ENCODE results near the gene GAPT.

DNA sequence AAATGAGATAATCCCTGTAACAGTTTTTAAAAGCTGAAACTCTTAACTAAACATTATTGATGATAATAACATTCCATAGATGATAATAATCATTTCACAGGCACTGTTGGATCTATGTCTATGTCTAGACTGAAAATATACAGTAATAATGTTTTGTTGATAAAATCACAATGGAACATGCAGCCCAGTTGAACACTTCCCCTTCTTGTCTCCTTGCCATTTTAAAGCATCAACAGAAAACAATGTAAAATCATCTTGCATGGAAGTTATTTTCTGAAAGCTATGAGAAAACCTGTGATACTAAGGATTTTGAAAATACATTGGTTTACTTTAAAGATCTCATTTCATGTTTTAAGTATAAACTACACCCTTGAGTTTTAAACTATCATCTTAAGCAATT is 1.9 kb downstream of the GAPT start:
- TF ChIP-seq EZH2 (IDR thresholded peaks at IDR 0.05; ENCODE audit: borderline replicate concordance, low read length) = no peak
- TF ChIP-seq, protein P1, sequence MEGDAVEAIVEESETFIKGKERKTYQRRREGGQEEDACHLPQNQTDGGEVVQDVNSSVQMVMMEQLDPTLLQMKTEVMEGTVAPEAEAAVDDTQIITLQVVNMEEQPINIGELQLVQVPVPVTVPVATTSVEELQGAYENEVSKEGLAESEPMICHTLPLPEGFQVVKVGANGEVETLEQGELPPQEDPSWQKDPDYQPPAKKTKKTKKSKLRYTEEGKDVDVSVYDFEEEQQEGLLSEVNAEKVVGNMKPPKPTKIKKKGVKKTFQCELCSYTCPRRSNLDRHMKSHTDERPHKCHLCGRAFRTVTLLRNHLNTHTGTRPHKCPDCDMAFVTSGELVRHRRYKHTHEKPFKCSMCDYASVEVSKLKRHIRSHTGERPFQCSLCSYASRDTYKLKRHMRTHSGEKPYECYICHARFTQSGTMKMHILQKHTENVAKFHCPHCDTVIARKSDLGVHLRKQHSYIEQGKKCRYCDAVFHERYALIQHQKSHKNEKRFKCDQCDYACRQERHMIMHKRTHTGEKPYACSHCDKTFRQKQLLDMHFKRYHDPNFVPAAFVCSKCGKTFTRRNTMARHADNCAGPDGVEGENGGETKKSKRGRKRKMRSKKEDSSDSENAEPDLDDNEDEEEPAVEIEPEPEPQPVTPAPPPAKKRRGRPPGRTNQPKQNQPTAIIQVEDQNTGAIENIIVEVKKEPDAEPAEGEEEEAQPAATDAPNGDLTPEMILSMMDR (IDR thresholded peaks at IDR 0.05; ENCODE audit: low read length) = no peak
